Effector memory CD4-positive, alpha-beta T cell (primary cell): Measurements from ENCODE around the gene UBE3B.

Source experiments
- DNase-seq, 3 donors: peaks; one replicate each; pipeline ENCODE4 v3.0.0-alpha.2; 2020
- H3K27ac ChIP-seq: 2 replicates; pipeline ENCODE4 v1.7.0; 2013; ENCODE audit warnings: mild to moderate bottlenecking, low read length, moderate library complexity; ENCODE audit not compliant: insufficient read depth, poor library complexity, severe bottlenecking
- H3K27me3 ChIP-seq: replicated peaks from 2 replicates; pipeline ENCODE4 v1.7.0; 2013; ENCODE audit warnings: mild to moderate bottlenecking, low read length; ENCODE audit not compliant: insufficient read depth, control insufficient read depth, poor library complexity, severe bottlenecking
- H3K36me3 ChIP-seq: 2 replicates; pipeline ENCODE4 v1.7.0; 2013; ENCODE audit warnings: mild to moderate bottlenecking, low read length, moderate library complexity; ENCODE audit not compliant: control insufficient read depth, insufficient read depth
- H3K4me1 ChIP-seq: 2 replicates; pipeline ENCODE4 v1.7.0; 2013; ENCODE audit warnings: low read length, mild to moderate bottlenecking; ENCODE audit not compliant: control insufficient read depth, insufficient read depth, poor library complexity, severe bottlenecking
- H3K4me3 ChIP-seq: 2 replicates; pipeline ENCODE4 v1.7.0; 2013; ENCODE audit warnings: low read length, low read depth, mild to moderate bottlenecking; ENCODE audit not compliant: insufficient read depth, poor library complexity, severe bottlenecking
- H3K9me3 ChIP-seq: 2 replicates; pipeline ENCODE4 v1.7.0; 2013; ENCODE audit warnings: mild to moderate bottlenecking, low read length, moderate library complexity; ENCODE audit not compliant: control insufficient read depth

The UBE3B gene

DNA sequence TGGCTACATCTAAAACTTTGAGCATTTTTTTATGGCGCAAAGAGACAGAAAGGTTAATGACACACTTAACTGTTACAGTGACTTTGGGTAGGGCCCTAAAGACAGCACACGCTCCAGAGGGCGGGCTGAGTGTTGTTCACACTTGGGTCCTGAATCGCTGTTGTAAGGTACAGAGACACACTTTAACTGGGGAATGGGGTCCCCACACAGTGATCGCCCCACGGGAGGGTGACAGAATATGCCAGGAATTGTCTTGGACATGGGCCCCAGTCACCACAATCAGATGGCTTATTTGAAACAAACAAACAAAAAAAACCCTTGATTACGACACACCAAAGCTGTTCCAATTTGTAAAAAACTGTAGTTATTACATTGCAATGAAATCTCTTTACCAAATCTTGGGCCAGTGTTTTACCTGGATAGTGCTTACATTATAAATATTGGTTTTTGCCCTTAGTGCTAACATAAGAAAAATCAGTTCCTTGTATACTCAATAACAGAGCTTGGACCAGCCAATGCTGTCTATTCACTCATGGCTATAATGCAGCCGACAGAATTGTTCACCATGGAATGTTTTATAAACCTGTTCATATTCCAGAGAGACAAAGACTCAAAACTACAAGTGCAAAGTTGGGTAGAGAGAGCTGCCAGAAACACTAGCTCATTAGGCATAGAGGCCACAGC, 28.6 kb upstream of the UBE3B start:
- no peak overlapping the region for H3K4me3 ChIP-seq
- no peaks in the 10 kb centered on the region for H3K9me3 ChIP-seq
- H3K36me3 ChIP-seq = peaks cover 52% of the 10 kb centered on the region
- no peaks in the 10 kb centered on the region for H3K27me3 ChIP-seq
- H3K27ac ChIP-seq = no peak overlapping the region
- no peak for DNase-seq
- H3K4me1 ChIP-seq = no peaks in the 10 kb centered on the region

GRCh38 chr12:109449845-109450532, 27.4 kb upstream of the UBE3B start:
- no peak for DNase-seq
- H3K36me3 ChIP-seq = peaks cover 62% of the 10 kb centered on the region
- no peak overlapping the region for H3K4me3 ChIP-seq
- no peaks in the 10 kb centered on the region for H3K4me1 ChIP-seq
- H3K9me3 ChIP-seq = no peaks in the 10 kb centered on the region
- H3K27me3 ChIP-seq = no peaks in the 10 kb centered on the region
- H3K27ac ChIP-seq = no peak overlapping the region

- no peaks in the 10 kb centered on the region for H3K27me3 ChIP-seq
- H3K4me3 ChIP-seq = no peak overlapping the region
- H3K4me1 ChIP-seq = no peaks in the 10 kb centered on the region
- H3K9me3 ChIP-seq = no peaks in the 10 kb centered on the region
- peaks cover 69% of the 10 kb centered on the region for H3K36me3 ChIP-seq
- DNase-seq = no peak
- H3K27ac ChIP-seq = no peak overlapping the region
Measured at GRCh38 chr12:109450980-109451379, 26.5 kb upstream of the UBE3B start.

- Histone ChIP-seq H3K4me3 (no peak overlapping the region), H3K27ac (no peak overlapping the region), H3K36me3 (peaks cover 73% of the 10 kb centered on the region), H3K27me3 (no peaks in the 10 kb centered on the region), H3K4me1 (no peaks in the 10 kb centered on the region), H3K9me3 (no peaks in the 10 kb centered on the region)
- no peak for DNase-seq
Measured at GRCh38 chr12:109451400-109451799, 26.0 kb upstream of the UBE3B start.

DNA sequence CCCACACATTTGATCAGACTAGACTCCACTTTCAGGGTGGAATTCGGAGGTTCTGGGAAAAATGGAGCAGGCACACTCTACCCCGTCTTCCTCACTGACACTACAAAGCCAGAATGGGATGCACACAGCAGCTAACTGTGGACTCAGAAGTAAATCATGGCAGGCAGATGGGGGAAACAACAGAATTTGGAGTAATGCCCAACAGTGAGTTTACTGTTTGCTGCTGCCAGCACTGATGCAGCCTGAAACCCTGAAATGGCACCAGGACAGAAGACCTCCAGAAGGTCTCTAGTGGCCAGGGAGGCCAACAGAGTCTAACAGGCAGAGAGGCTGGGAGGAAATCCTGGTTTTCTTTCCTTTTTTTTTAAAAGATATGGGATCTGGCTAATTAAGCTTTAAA, 24.9 kb upstream of the UBE3B start:
- H3K27me3 ChIP-seq = no peaks in the 10 kb centered on the region
- H3K27ac ChIP-seq = no peak overlapping the region
- peaks cover 78% of the 10 kb centered on the region for H3K36me3 ChIP-seq

DNA sequence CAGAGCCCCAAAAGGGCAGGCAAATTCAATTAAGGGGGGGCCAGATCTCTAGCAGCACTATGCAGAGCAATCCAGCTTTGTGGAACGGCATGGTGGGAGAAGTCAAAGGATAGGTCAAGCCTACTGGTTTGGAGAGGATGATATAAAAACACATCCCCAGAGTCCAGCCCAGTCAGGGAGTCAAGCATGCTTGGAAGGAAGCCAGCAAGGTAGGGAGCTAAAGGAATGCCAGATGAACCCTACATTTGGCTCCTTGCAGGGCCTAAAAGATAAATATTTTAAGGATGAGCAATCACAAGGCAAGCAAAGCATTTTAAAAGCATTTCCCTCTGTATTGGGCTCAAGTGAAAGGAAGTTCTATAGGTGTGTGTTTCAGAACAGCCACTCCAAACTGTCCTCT, 21.7 kb upstream of the UBE3B start:
- H3K4me1 ChIP-seq = no peaks in the 10 kb centered on the region
- peaks cover 75% of the 10 kb centered on the region for H3K36me3 ChIP-seq
- H3K27me3 ChIP-seq = no peaks in the 10 kb centered on the region
- no peak overlapping the region for H3K4me3 ChIP-seq
- no peak overlapping the region for H3K27ac ChIP-seq
- H3K9me3 ChIP-seq = no peaks in the 10 kb centered on the region
- no peak for DNase-seq

More for the DNA sequence above, 24.9 kb upstream of the UBE3B start:
- no peak for DNase-seq
- Histone ChIP-seq H3K4me3 (no peak overlapping the region), H3K4me1 (no peaks in the 10 kb centered on the region), H3K9me3 (no peaks in the 10 kb centered on the region)

GRCh38 chr12:109458086-109458485, 19.3 kb upstream of the UBE3B start:
- Histone ChIP-seq H3K36me3 (peaks cover 57% of the 10 kb centered on the region), H3K9me3 (no peaks in the 10 kb centered on the region), H3K4me3 (no peak overlapping the region), H3K27me3 (no peaks in the 10 kb centered on the region), H3K27ac (no peak overlapping the region), H3K4me1 (no peaks in the 10 kb centered on the region)
- no peak for DNase-seq

- no peak for DNase-seq
- no peaks in the 10 kb centered on the region for H3K9me3 ChIP-seq
- peaks cover 50% of the 10 kb centered on the region for H3K36me3 ChIP-seq
- H3K27me3 ChIP-seq = no peaks in the 10 kb centered on the region
- H3K4me3 ChIP-seq = no peak overlapping the region
- H3K27ac ChIP-seq = no peak overlapping the region
- no peaks in the 10 kb centered on the region for H3K4me1 ChIP-seq
Measured at GRCh38 chr12:109458771-109459208, 18.6 kb upstream of the UBE3B start.

DNA sequence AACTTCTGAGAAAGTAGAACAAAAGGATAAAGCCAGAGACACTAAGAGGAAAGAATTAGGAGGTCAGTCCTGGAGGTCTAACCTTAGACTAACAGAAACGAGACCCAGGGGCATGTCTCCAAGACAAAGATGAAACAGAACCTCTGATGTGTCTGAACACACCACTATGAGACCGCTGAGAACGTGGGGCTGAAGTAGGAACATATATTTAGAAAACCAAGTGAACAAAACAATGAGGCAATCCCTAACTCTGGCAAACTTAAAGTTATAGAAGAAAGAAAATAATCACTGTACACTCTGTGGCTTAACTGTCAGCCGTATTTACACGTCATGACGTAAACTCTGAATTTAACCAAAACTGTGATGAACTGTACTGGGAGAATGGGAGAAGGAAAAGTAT, 18.2 kb upstream of the UBE3B start:
- H3K4me1 ChIP-seq = no peaks in the 10 kb centered on the region

GRCh38 chr12:109460538-109460937, 16.9 kb upstream of the UBE3B start:
- H3K9me3 ChIP-seq = no peaks in the 10 kb centered on the region
- no peak for DNase-seq
- no peak overlapping the region for H3K27ac ChIP-seq
- H3K4me1 ChIP-seq = no peaks in the 10 kb centered on the region
- no peaks in the 10 kb centered on the region for H3K27me3 ChIP-seq
- H3K36me3 ChIP-seq = peaks cover 33% of the 10 kb centered on the region
- H3K4me3 ChIP-seq = no peak overlapping the region

More for the DNA sequence above, 18.2 kb upstream of the UBE3B start:
- Histone ChIP-seq H3K27ac (no peak overlapping the region), H3K27me3 (no peaks in the 10 kb centered on the region), H3K4me3 (no peak overlapping the region), H3K36me3 (peaks cover 46% of the 10 kb centered on the region), H3K9me3 (no peaks in the 10 kb centered on the region)
- no peak for DNase-seq
